GM12878 (cell line): ENCODE results near the gene RHEBL1. TPM values are rescaled to one million over a fixed set of nuclear protein-coding genes. Genes with fewer than 3 reads are reported as not detected.

Source experiments
- ATAC-seq: fragments of 200-7000 bp; cut with Tn5 transposase; 3 replicates; pipeline ENCODE4 v1.9.1; 2020; ENCODE audit warnings: mild to moderate bottlenecking, moderate library complexity
- BruUV-seq: library from RNA; stranded (reverse); fragments of 400-500 nt; replicated peaks from 2 replicates; lab custom pipeline; 2021; lab: Mats Ljungman, UMichigan
- CTCF ChIA-PET: fragments of 300-600 bp; sonication (Branson Sonifier 250); formaldehyde crosslinking; extraction: SDS; loops from one replicate; lab custom pipeline; 2021; ENCODE audit warnings: inconsistent platforms; lab: Yijun Ruan, JAX
- POLR2A ChIA-PET: fragments of 350-600 bp; formaldehyde crosslinking; extraction: SDS; loops from one replicate; lab custom pipeline; 2021; ENCODE audit warnings: inconsistent platforms; lab: Charles Lee
- RAD21 ChIA-PET: fragments of 300-600 bp; sonication (Branson Sonifier 250); formaldehyde crosslinking; loops from one replicate; lab custom pipeline; 2023; ENCODE audit warnings: antibody characterized with exemption; ENCODE audit not compliant: unreplicated experiment; lab: Charles Lee
- SMC1A ChIA-PET: fragments of 300-600 bp; sonication (Branson Sonifier 250); formaldehyde crosslinking; loops from one replicate; lab custom pipeline; 2023; ENCODE audit not compliant: unreplicated experiment, uncharacterized antibody; lab: Charles Lee
- DNase-seq: peaks from one replicate; pipeline ENCODE4 v3.0.0-alpha.2; 2011; ENCODE audit warnings: low read depth, low spot score
- FAIRE-seq: peaks from 3 replicates; lab custom pipeline; 2011; peaks lifted over from hg19 to GRCh38; lab: Jason Lieb, UNC
- H2AFZ ChIP-seq: 2 replicates; pipeline ENCODE4 v1.6.0; 2011; ENCODE audit warnings: low read depth, low read length, control low read depth; ENCODE audit not compliant: control insufficient read depth
- H3K27ac ChIP-seq: 2 replicates; pipeline ENCODE4 v1.5.1; 2011; ENCODE audit warnings: control low read depth; ENCODE audit not compliant: control insufficient read depth, insufficient read depth
- H3K27me3 ChIP-seq, 2 experiments: replicated peaks in 1 of 2; 2 replicates each; pipeline versions ENCODE4 v1.6.0 to v1.6.1; 2011; ENCODE audit warnings: low read length in 1 of 2; ENCODE audit not compliant: control insufficient read depth in 2 of 2, insufficient read depth in 2 of 2
- H3K36me3 ChIP-seq, 2 experiments: 2 replicates each; pipeline ENCODE4 v1.5.1; 2011; ENCODE audit warnings: low read length in 1 of 2; ENCODE audit not compliant: control insufficient read depth in 2 of 2, insufficient read depth in 2 of 2
- H3K4me1 ChIP-seq: 2 replicates; pipeline ENCODE4 v1.6.1; 2011; ENCODE audit warnings: mild to moderate bottlenecking, low read length, moderate library complexity, mixed read lengths; ENCODE audit not compliant: control insufficient read depth, insufficient read depth
- H3K4me2 ChIP-seq: 2 replicates; pipeline ENCODE4 v1.6.0; 2011; ENCODE audit warnings: control low read depth; ENCODE audit not compliant: control insufficient read depth, insufficient read depth
- H3K4me3 ChIP-seq: fragments of 200-600 bp; sonication (generic); 2 replicates; pipeline ENCODE4 v1.5.1; 2016
- H3K79me2 ChIP-seq: 2 replicates; pipeline ENCODE4 v1.6.0; 2011; ENCODE audit warnings: low read length; ENCODE audit not compliant: control insufficient read depth, insufficient read depth
- H3K9ac ChIP-seq: 2 replicates; pipeline ENCODE4 v1.8.0; 2011; ENCODE audit warnings: low read length, control low read depth, mixed read lengths; ENCODE audit not compliant: control insufficient read depth, insufficient read depth
- H3K9me3 ChIP-seq: replicated peaks from 3 replicates; pipeline ENCODE4 v1.5.1; 2011; ENCODE audit warnings: mild to moderate bottlenecking, low read length; ENCODE audit not compliant: control insufficient read depth, insufficient read depth
- H4K20me1 ChIP-seq: 2 replicates; pipeline ENCODE4 v1.6.0; 2011; ENCODE audit not compliant: control insufficient read depth, insufficient read depth
- ATF2 ChIP-seq: IDR thresholded peaks from 2 replicates; pipeline ENCODE4 v1.6.1; 2012; ENCODE audit warnings: low read length, inconsistent platforms
- DPF2 ChIP-seq: fragments of 450-650 bp; IDR thresholded peaks from 2 replicates; pipeline ENCODE4 v1.6.1; 2017; ENCODE audit warnings: mild to moderate bottlenecking
- FOXM1 ChIP-seq: IDR thresholded peaks from 2 replicates; pipeline ENCODE4 v1.6.1; 2012; ENCODE audit warnings: low read depth, mild to moderate bottlenecking, inconsistent platforms, low read length, moderate library complexity
- HCFC1 ChIP-seq: fragments of 150-350 bp; IDR thresholded peaks from 2 replicates; pipeline ENCODE4 v1.6.1; 2014; ENCODE audit warnings: low read length
- POLR2A ChIP-seq: IDR thresholded peaks from 2 replicates; pipeline ENCODE4 v1.6.1; 2011; ENCODE audit warnings: low read depth, mild to moderate bottlenecking, low read length
- SPI1 ChIP-seq: IDR thresholded peaks from 2 replicates; pipeline ENCODE4 v1.6.1; 2011; ENCODE audit warnings: low read depth, mild to moderate bottlenecking, low read length, moderate library complexity, borderline replicate concordance; ENCODE audit not compliant: insufficient read depth
- WGBS: methylation state at CpG from one replicate; pipeline ENCODE4 v1.1.6; 2016; ENCODE audit warnings: low lambda C conversion rate; ENCODE audit not compliant: insufficient replicate concordance, insufficient coverage; ENCODE audit errors: missing lambda C conversion rate; 5-methylcytosine and 5-hydroxymethylcytosine counted together
- in situ Hi-C: fragments of 300-500 bp; cut with MboI; formaldehyde crosslinking; loops from 9 replicates; pipeline ENCODE4 v1.14.3; 2018; ENCODE audit warnings: mixed read lengths
- intact Hi-C: fragments of 100-400 bp; cut with micrococcal nuclease; formaldehyde crosslinking; loops from one replicate; pipeline ENCODE4 v1.14.2; 2022; ENCODE audit not compliant: unreplicated experiment
- polyA plus RNA-seq, 11 experiments: library from polyadenylated mRNA; depleted of rRNA in 4 of 11; unstranded in 6 of 11; stranded (reverse) in 5 of 11; fragments of >200 nt; fragmentation: Nextera tagmentation in 4 of 11; fragmentation: Illumina TruSeq in 1 of 11; extraction: Ambion mirVana in 4 of 11; extraction: Trizol in 1 of 11; gene quantifications; 1 replicate in 1 of 11; 2 replicates in 10 of 11; pipeline versions ENCODE4 v1.2.1 to v1.2.3, GENCODE V29; 2011 to 2016; ENCODE audit warnings: inconsistent platforms in 2 of 11, missing spikeins in 2 of 11, low read depth in 1 of 11
- total RNA-seq, 4 experiments: library from RNA; depleted of rRNA in 3 of 4; stranded (reverse); fragments of >200 nt in 3 of 4; fragmentation: Illumina TruSeq in 1 of 4; extraction: Trizol in 1 of 4; gene quantifications; 2 replicates each; pipeline versions ENCODE4 v1.2.1 to v1.2.3, GENCODE V29; 2013 to 2021

Gene RHEBL1
- total and polyA plus RNA-seq, 10 of the 15 experiments (the other 5 are each of a cell fraction or from before 2014, with no cell fraction given) = 5.9 to 18.7 (median 12.0) TPM

- Histone ChIP-seq H3K27ac (no peak overlapping the region), H3K79me2 (no peaks in the 10 kb centered on the region), H3K9me3 (no peaks in the 10 kb centered on the region), H3K4me3 (no peak overlapping the region), H4K20me1 (no peaks in the 10 kb centered on the region), H2AFZ (no peak overlapping the region), H3K36me3 (peaks cover 19 to 26% of the 10 kb centered on the region in 2 experiments), H3K27me3 (no peaks in the 10 kb centered on the region), H3K9ac (no peak overlapping the region), H3K4me2 (no peak overlapping the region), H3K4me1 (no peaks in the 10 kb centered on the region)
- SMC1A ChIA-PET = no interaction called here
- intact Hi-C loops (no loop called here), in situ Hi-C loops (no loop called here)
- ATAC-seq (no peak), DNase-seq (no peak), FAIRE-seq (no peak)
- WGBS = 95% methylated on average over 21 of the region's 21 CpGs
- RAD21 ChIA-PET = no interaction called here
- CTCF ChIA-PET = interaction anchor here (0.8 to 1.1 kb wide), 2 partner anchors 17 to 37 kb away, joined by 3 read pairs; no protein-coding TSS in a partner anchor
- POLR2A ChIA-PET = no interaction called here
- BruUV-seq = no TSS peak
- no peak for TF ChIP-seq DPF2
- 0 out of 2 replicates have a peak, but pooled peaks have one; percentile 26 for TF ChIP-seq POLR2A
These were observed 43.7 kb downstream of the RHEBL1 start for GRCh38 chr12:49026101-49026500.

GRCh38 chr12:49025463-49025862 is 44.3 kb downstream of the RHEBL1 start:
- Histone ChIP-seq H3K27me3 (no peaks in the 10 kb centered on the region), H3K9me3 (no peaks in the 10 kb centered on the region), H3K79me2 (no peaks in the 10 kb centered on the region), H3K9ac (no peak overlapping the region), H3K4me3 (no peak overlapping the region), H3K36me3 (peaks cover 23 to 24% of the 10 kb centered on the region in 2 experiments), H3K4me1 (no peaks in the 10 kb centered on the region), H4K20me1 (no peaks in the 10 kb centered on the region), H3K27ac (no peak overlapping the region), H3K4me2 (no peak overlapping the region), H2AFZ (no peak overlapping the region)
- RAD21 ChIA-PET = interaction anchor here (1.6 kb wide), 1 partner anchor 29 kb away, joined by 4 read pairs; no protein-coding TSS in a partner anchor
- DNase-seq (no peak), FAIRE-seq (no peak), ATAC-seq (no peak)
- BruUV-seq = no TSS peak
- SMC1A ChIA-PET = no interaction called here
- POLR2A ChIA-PET = no interaction called here
- in situ Hi-C loops = no loop called here
- CTCF ChIA-PET = interaction anchor here (0.8 to 1.1 kb wide), 2 partner anchors 18 to 37 kb away, joined by 3 read pairs; no protein-coding TSS in a partner anchor
- WGBS = 86% methylated on average over 4 of the region's 4 CpGs
- TF ChIP-seq HCFC1 = no peak
- no peak for TF ChIP-seq FOXM1
- TF ChIP-seq SPI1 = no peak
- no peak for TF ChIP-seq ATF2
- intact Hi-C loops = no loop called here
